ENCODE results near the gene RHOG.

RHOG gene

GRCh38 chr11:3860375-3860774, 19.6 kb upstream of the RHOG start:
- Histone ChIP-seq H3K27me3 (replicated peaks; ENCODE audit: control insufficient read depth, insufficient read depth, low read length, poor library complexity, severe bottlenecking) (no peaks in the 10 kb centered on the region), H3K36me3 (ENCODE audit: control insufficient read depth, insufficient read depth, low read length) (no peaks in the 10 kb centered on the region), H3K27ac (ENCODE audit: insufficient read depth, low read length, poor library complexity, severe bottlenecking) (peak overlapping the region; percentile 51), H3K4me1 (ENCODE audit: control insufficient read depth, insufficient read depth, low read length, poor library complexity, severe bottlenecking) (peaks cover 69% of the 10 kb centered on the region), H3K9me3 (ENCODE audit: control insufficient read depth, low read length) (no peaks in the 10 kb centered on the region), H3K4me3 (ENCODE audit: insufficient read depth, low read depth, low read length, poor library complexity, severe bottlenecking) (peak overlapping the region; percentile 29)
- peak in 1 of 3 donors; percentile 11 for DNase-seq

DNA sequence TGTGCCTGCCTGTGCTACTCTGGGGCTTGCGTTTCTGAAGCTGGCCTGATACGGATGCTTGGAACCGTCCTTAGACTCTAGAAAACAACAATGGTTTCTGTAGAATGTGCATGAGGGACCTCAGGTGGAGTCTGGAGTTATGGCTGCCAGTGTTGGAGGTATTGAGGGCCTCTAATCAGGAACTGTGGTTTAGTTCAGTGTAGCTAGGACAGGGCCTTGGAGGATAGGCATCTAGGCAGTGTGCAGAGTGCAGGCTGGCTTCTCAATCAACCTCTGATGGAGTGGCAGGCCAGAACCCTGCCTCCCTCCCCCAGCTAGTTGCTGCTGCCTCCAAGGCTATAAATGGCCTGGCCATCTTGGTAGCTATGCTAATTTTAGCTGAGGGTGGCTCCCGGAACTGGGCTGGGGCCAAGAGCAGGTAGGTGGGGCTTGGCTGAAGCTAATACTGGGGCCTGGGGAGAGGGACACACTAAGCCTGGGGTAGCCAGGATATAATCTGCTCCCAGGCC, 18.7 kb upstream of the RHOG start:
- Histone ChIP-seq H3K27me3 (replicated peaks; ENCODE audit: control insufficient read depth, insufficient read depth, low read length, poor library complexity, severe bottlenecking) (no peaks in the 10 kb centered on the region), H3K4me3 (ENCODE audit: insufficient read depth, low read depth, low read length, poor library complexity, severe bottlenecking) (peak overlapping the region; percentile 30), H3K27ac (ENCODE audit: insufficient read depth, low read length, poor library complexity, severe bottlenecking) (peak overlapping the region; percentile 51), H3K4me1 (ENCODE audit: control insufficient read depth, insufficient read depth, low read length, poor library complexity, severe bottlenecking) (peaks cover 65% of the 10 kb centered on the region), H3K36me3 (ENCODE audit: control insufficient read depth, insufficient read depth, low read length) (no peaks in the 10 kb centered on the region), H3K9me3 (ENCODE audit: control insufficient read depth, low read length) (no peaks in the 10 kb centered on the region)
- DNase-seq, result no peak

DNA sequence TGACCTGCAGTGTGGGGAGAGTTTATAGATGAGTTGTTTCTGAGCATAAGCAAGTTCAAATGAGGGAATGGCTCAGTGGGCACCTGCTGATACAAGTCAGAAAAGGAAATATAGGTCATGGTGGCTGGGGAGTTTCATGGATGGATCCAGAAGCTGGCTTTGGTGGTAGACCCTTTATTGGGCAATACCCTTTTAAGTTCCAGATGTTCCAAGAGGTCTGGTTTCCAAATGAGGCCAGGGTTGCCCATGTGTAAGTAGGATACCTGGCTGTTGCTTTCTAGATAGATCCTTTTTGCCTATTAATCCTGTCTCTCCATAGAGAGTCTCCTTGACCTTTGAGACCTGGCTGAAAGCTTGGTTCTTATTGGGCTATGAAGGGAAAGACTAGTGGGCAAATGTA, 16.9 kb upstream of the RHOG start:
- Histone ChIP-seq H3K27me3 (replicated peaks; ENCODE audit: control insufficient read depth, insufficient read depth, low read length, poor library complexity, severe bottlenecking) (no peaks in the 10 kb centered on the region), H3K27ac (ENCODE audit: insufficient read depth, low read length, poor library complexity, severe bottlenecking) (peak overlapping the region; percentile 34), H3K4me1 (ENCODE audit: control insufficient read depth, insufficient read depth, low read length, poor library complexity, severe bottlenecking) (peaks cover 70% of the 10 kb centered on the region), H3K9me3 (ENCODE audit: control insufficient read depth, low read length) (no peaks in the 10 kb centered on the region), H3K4me3 (ENCODE audit: insufficient read depth, low read depth, low read length, poor library complexity, severe bottlenecking) (peak overlapping the region; percentile 94), H3K36me3 (ENCODE audit: control insufficient read depth, insufficient read depth, low read length) (no peaks in the 10 kb centered on the region)
- DNase-seq, result no peak

GRCh38 chr11:3856856-3857553, 16.2 kb upstream of the RHOG start:
- Histone ChIP-seq H3K36me3 (ENCODE audit: control insufficient read depth, insufficient read depth, low read length) (no peaks in the 10 kb centered on the region), H3K27ac (ENCODE audit: insufficient read depth, low read length, poor library complexity, severe bottlenecking) (peak overlapping the region; percentile 89), H3K9me3 (ENCODE audit: control insufficient read depth, low read length) (no peaks in the 10 kb centered on the region), H3K27me3 (replicated peaks; ENCODE audit: control insufficient read depth, insufficient read depth, low read length, poor library complexity, severe bottlenecking) (no peaks in the 10 kb centered on the region), H3K4me3 (ENCODE audit: insufficient read depth, low read depth, low read length, poor library complexity, severe bottlenecking) (peak overlapping the region; percentile 94), H3K4me1 (ENCODE audit: control insufficient read depth, insufficient read depth, low read length, poor library complexity, severe bottlenecking) (peaks cover 65% of the 10 kb centered on the region)
- no peak for DNase-seq

GRCh38 chr11:3855808-3856491, 15.2 kb upstream of the RHOG start:
- no peaks in the 10 kb centered on the region for H3K27me3 ChIP-seq (replicated peaks; ENCODE audit: control insufficient read depth, insufficient read depth, low read length, poor library complexity, severe bottlenecking)
- H3K9me3 ChIP-seq (ENCODE audit: control insufficient read depth, low read length), result no peaks in the 10 kb centered on the region
- peaks cover 57% of the 10 kb centered on the region for H3K4me1 ChIP-seq (ENCODE audit: control insufficient read depth, insufficient read depth, low read length, poor library complexity, severe bottlenecking)
- peak overlapping the region; percentile 89 for H3K27ac ChIP-seq (ENCODE audit: insufficient read depth, low read length, poor library complexity, severe bottlenecking)
- DNase-seq, result peak in 2 of 3 donors; percentile 30 to 40
- H3K36me3 ChIP-seq (ENCODE audit: control insufficient read depth, insufficient read depth, low read length), result no peaks in the 10 kb centered on the region
- H3K4me3 ChIP-seq (ENCODE audit: insufficient read depth, low read depth, low read length, poor library complexity, severe bottlenecking), result peak overlapping the region; percentile 94

DNA sequence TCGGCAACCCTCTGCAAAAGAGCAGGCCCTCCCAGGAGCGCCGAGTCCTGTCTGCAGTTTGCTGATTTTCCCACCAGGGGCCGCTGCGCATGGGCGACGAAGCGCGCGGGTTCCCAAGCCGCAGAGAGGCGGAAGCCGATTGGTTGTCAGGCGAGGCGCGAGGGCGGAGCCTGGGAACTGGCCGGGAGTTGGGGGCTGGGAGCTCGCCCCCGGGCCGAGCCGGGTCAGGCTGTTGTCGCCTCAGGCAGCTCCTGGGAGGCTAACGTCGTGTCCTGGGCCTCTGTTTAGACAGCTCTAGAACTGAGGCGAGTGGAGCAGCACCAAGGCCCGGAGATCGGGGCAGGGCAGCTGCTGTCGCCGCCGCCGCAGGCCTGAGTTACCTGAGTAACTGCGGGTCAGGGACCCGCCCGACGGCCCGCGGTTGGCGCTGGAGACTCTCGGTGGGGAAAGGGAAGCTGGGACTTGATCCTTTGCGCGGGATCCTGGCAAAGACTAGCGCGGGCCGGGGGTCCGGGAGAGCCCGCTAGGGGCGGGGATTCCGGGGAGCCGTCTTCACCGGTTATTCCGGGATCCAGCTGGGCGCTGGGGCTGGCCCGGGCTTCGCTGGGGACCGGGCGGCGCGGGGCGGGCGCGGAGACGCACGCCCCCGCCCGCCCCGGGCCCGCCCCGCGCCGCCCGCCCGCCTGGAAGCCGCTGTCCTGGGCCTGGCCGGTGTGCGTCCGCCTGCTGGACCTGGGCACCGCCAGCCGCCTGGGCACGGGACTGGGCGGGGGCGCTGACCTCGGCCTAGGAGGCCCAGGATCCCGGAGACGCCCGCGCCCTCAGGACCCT, 14.4 kb upstream of the RHOG start, which contains the start of gene STIM1:
TSS of gene STIM1 (plus strand) at position 688 of the 831 bp plus-strand sequence. CDS start 607 bp downstream, outside the sequence.
- Histone ChIP-seq H3K9me3 (ENCODE audit: control insufficient read depth, low read length) (no peaks in the 10 kb centered on the region), H3K4me3 (ENCODE audit: insufficient read depth, low read depth, low read length, poor library complexity, severe bottlenecking) (peak within 1 kb of the TSS; percentile 94), H3K27ac (ENCODE audit: insufficient read depth, low read length, poor library complexity, severe bottlenecking) (peak within 1 kb of the TSS; percentile 89), H3K36me3 (ENCODE audit: control insufficient read depth, insufficient read depth, low read length) (no peaks in the 10 kb centered on the region), H3K4me1 (ENCODE audit: control insufficient read depth, insufficient read depth, low read length, poor library complexity, severe bottlenecking) (peaks cover 50% of the 10 kb centered on the region), H3K27me3 (replicated peaks; ENCODE audit: control insufficient read depth, insufficient read depth, low read length, poor library complexity, severe bottlenecking) (no peaks in the 10 kb centered on the region)
- peak; percentile 94 to 95 (median 95) for DNase-seq

DNA sequence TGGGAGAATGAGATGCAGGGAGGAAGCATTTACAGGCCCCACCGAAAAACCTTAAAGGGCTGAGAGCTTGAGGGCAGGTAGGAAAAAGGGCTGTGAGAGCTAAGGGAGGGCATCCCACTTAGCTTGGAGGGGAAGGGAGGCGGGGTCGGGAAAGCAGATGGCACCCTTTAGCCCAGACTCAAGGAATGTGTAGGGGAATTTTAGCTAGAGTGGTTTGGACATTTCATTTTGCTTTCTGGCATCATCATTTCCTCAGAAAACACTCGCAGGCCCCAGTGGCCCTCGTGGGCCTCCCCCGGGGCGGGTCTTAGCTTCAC, 13.9 kb upstream of the RHOG start:
- H3K9me3 ChIP-seq (ENCODE audit: control insufficient read depth, low read length), result no peaks in the 10 kb centered on the region
- H3K4me3 ChIP-seq (ENCODE audit: insufficient read depth, low read depth, low read length, poor library complexity, severe bottlenecking), result peak overlapping the region; percentile 18
- H3K27me3 ChIP-seq (replicated peaks; ENCODE audit: control insufficient read depth, insufficient read depth, low read length, poor library complexity, severe bottlenecking), result no peaks in the 10 kb centered on the region
- peak overlapping the region; percentile 89 for H3K27ac ChIP-seq (ENCODE audit: insufficient read depth, low read length, poor library complexity, severe bottlenecking)
- peaks cover 46% of the 10 kb centered on the region for H3K4me1 ChIP-seq (ENCODE audit: control insufficient read depth, insufficient read depth, low read length, poor library complexity, severe bottlenecking)
- no peak for DNase-seq
- no peaks in the 10 kb centered on the region for H3K36me3 ChIP-seq (ENCODE audit: control insufficient read depth, insufficient read depth, low read length)

GRCh38 chr11:3853899-3854659, 13.3 kb upstream of the RHOG start:
- Histone ChIP-seq H3K4me3 (ENCODE audit: insufficient read depth, low read depth, low read length, poor library complexity, severe bottlenecking) (peak overlapping the region; percentile 18), H3K36me3 (ENCODE audit: control insufficient read depth, insufficient read depth, low read length) (no peaks in the 10 kb centered on the region), H3K4me1 (ENCODE audit: control insufficient read depth, insufficient read depth, low read length, poor library complexity, severe bottlenecking) (peaks cover 40% of the 10 kb centered on the region)

GRCh38 chr11:3853545-3853842, 12.7 kb upstream of the RHOG start:
- H3K27me3 ChIP-seq (replicated peaks; ENCODE audit: control insufficient read depth, insufficient read depth, low read length, poor library complexity, severe bottlenecking), result no peaks in the 10 kb centered on the region
- no peak for DNase-seq
- H3K36me3 ChIP-seq (ENCODE audit: control insufficient read depth, insufficient read depth, low read length), result no peaks in the 10 kb centered on the region
- H3K9me3 ChIP-seq (ENCODE audit: control insufficient read depth, low read length), result no peaks in the 10 kb centered on the region
- H3K27ac ChIP-seq (ENCODE audit: insufficient read depth, low read length, poor library complexity, severe bottlenecking), result peak overlapping the region; percentile 89
- peaks cover 34% of the 10 kb centered on the region for H3K4me1 ChIP-seq (ENCODE audit: control insufficient read depth, insufficient read depth, low read length, poor library complexity, severe bottlenecking)
- no peak overlapping the region for H3K4me3 ChIP-seq (ENCODE audit: insufficient read depth, low read depth, low read length, poor library complexity, severe bottlenecking)

More at GRCh38 chr11:3853899-3854659, 13.3 kb upstream of the RHOG start:
- DNase-seq, result peak; percentile 40 to 63 (median 54)
- H3K27ac ChIP-seq (ENCODE audit: insufficient read depth, low read length, poor library complexity, severe bottlenecking), result peak overlapping the region; percentile 89
- H3K9me3 ChIP-seq (ENCODE audit: control insufficient read depth, low read length), result no peaks in the 10 kb centered on the region
- no peaks in the 10 kb centered on the region for H3K27me3 ChIP-seq (replicated peaks; ENCODE audit: control insufficient read depth, insufficient read depth, low read length, poor library complexity, severe bottlenecking)

All from effector memory CD4-positive, alpha-beta T cell (primary cell).